ENCODE data around the gene RB1.

Gene RB1

DNA sequence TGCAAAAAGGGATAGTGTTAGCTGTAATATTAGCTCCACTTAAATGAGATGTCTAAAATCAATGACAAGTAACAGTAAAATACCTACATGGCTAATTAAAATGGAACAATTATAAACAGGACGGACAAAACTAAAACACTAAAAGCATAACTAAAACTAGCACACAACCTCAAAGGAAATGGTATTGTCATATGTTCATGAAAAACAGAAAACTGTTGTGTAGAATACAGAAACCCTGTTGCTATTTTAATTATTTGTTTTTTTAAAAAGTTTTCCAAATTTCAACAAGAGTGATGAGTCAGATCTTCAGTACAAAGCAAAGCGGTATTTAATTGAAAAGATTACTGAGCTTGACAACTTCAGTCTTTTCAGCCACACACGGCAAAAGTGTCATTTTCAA is 225.2 kb downstream of the RB1 start:
- DNase-seq = no peak

DNA sequence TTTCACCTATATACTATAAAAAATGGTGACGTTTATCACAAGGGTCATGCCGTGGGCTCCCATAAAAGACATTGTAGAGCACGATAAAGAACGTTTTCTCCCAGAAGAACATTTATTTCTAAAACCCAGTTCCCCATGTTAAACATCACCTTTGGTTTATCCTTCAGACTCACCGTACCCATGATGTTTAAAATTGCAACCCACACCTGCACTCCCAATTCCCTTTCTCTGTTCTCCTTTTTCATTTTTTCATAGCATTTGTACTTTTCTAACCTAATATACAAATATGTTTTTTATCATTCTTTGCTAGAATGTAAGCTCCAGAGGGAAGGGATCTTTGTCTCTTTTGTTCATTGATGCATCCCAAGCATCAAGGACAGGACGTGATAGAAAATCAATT is 227.3 kb downstream of the RB1 start:
- no peak for DNase-seq

Data from hypothalamus (tissue), 51 donors.